ENCODE results near the gene TRAPPC3.

Gene TRAPPC3

DNA sequence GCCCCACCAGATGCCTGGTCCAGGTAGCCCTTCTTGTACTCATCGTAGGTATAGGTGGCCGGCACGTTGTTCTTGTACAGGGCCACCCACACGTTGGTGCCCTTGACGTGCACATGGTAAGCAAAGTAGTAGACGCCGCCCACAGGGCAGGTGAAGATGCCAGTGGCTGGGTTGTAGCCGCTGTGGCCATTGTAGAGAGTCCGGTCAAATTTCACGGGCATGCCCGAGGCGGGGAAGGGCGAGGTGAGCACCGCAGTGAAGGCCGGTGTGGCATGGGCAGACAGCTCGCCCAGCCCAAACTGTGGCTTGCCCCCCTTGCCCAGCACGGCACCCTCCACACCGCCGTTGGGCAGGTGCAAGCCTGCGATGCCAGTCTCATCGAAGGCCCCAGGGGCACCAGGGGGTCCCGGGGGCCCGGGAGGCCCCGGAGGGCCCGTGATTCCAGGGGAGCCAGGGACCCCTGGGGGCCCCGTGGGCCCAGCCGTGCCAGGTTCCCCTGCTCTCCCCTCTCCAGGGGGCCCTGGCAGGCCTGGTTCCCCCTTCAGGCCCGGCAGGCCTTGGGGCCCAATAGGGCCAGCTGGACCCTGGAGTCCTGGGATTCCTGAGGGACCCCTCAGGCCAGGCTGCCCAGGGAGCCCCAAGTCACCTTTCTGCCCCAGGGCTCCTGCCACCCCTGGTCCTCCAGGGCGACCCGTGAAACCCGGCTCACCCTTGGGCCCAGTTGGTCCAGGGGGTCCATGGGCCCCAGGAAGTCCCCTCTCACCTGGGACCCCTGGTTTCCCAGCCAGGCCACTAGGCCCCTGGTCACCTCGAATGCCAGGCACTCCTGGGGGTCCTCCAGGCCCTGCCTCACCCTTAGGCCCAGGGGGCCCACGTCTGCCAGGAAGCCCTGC lies 51.3 kb downstream of the TRAPPC3 start:
- H3K36me3 ChIP-seq (ENCODE audit: insufficient read depth, low read length), result peaks cover 8% of the 10 kb centered on the region; the same call in 1 of the 2 replicates
- H3F3A ChIP-seq (ENCODE audit: low read depth), result no peaks in the 10 kb centered on the region
- H3K79me2 ChIP-seq (ENCODE audit: insufficient read depth, low read length), result no peaks in the 10 kb centered on the region
- H3K9me2 ChIP-seq (replicated peaks; ENCODE audit: low read depth, low read length), result no peaks in the 10 kb centered on the region
- no peaks in the 10 kb centered on the region for H4K20me1 ChIP-seq (ENCODE audit: insufficient read depth, low read length, poor library complexity, severe bottlenecking)
- no peaks in the 10 kb centered on the region for H3K4me1 ChIP-seq (ENCODE audit: insufficient read depth, low read length, poor library complexity, severe bottlenecking)
- no peaks in the 10 kb centered on the region for H3K27me3 ChIP-seq (ENCODE audit: insufficient read depth, low read length, poor library complexity, severe bottlenecking)
- H3K4me2 ChIP-seq (ENCODE audit: low read depth, low read length, poor library complexity, severe bottlenecking), result no peak overlapping the region
- no peak overlapping the region for H2AFZ ChIP-seq (ENCODE audit: low read length)
- TF ChIP-seq EZH2phosphoT487 (IDR thresholded peaks at IDR 0.05; ENCODE audit: borderline replicate concordance), result no peak
- no peak overlapping the region for H3K4me3 ChIP-seq (ENCODE audit: low read length, poor library complexity, severe bottlenecking)
- H3K9me3 ChIP-seq (ENCODE audit: insufficient read depth, low read depth, low read length), result no peaks in the 10 kb centered on the region
- no peak overlapping the region for H3K9ac ChIP-seq (ENCODE audit: low read depth, low read length, poor library complexity, severe bottlenecking)

DNA sequence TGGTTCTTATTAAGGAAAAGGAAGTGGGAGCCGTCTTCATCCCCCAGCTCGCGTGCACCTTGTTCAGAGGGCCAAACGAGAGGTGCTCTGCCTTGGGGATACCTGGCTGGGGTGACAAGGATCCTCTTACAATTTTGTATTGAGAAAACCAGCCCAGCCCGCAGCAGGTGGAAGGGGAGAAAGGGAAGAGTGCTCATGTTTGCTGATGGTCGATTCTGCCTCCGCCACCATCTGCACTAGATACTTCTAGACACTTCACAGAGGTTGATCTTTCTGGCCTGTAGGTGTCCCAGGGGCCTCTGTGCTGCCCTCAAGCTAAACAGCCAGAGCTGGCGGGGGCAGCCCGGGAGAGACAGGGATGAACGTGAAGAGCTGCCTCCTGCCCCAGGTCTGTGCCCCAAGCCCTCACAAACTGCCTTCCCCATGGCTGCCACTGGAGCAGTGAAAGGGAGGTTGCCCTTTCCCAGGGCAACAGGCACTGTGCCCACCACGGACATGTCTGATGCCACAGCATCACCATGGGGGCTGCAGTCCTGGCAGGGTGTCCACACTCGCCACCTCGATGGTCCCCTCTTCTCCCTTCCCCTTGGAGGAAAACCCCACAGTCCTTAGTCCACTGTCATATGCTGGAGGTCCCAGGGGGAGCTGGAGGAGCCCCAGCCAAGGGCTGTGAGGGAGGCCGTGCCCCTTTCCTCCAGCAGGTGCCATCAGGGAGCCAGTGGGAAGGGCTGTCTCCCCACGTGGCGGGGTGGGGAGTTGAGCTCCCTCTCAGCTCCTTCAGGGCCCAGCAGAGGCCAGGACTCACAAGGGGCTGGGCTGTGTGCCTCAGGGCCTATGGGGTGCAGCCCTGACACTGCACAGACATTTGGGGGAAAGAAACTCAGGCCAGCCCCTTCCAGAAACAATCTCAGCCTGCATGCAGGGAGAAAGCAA lies 52.5 kb downstream of the TRAPPC3 start:
- H3K4me1 ChIP-seq (ENCODE audit: insufficient read depth, low read length, poor library complexity, severe bottlenecking), result no peaks in the 10 kb centered on the region
- H3K4me2 ChIP-seq (ENCODE audit: low read depth, low read length, poor library complexity, severe bottlenecking), result no peak overlapping the region
- peaks cover 11% of the 10 kb centered on the region; the same call in 1 of the 2 replicates for H3K79me2 ChIP-seq (ENCODE audit: insufficient read depth, low read length)
- H4K20me1 ChIP-seq (ENCODE audit: insufficient read depth, low read length, poor library complexity, severe bottlenecking), result no peaks in the 10 kb centered on the region
- no peaks in the 10 kb centered on the region for H3F3A ChIP-seq (ENCODE audit: low read depth)
- H2AFZ ChIP-seq (ENCODE audit: low read length), result no peak overlapping the region
- H3K9me2 ChIP-seq (replicated peaks; ENCODE audit: low read depth, low read length), result no peaks in the 10 kb centered on the region
- H3K9me3 ChIP-seq (ENCODE audit: insufficient read depth, low read depth, low read length), result no peaks in the 10 kb centered on the region
- no peak for TF ChIP-seq EZH2phosphoT487 (IDR thresholded peaks at IDR 0.05; ENCODE audit: borderline replicate concordance)
- TF ChIP-seq CTCF (conservative IDR thresholded peaks at IDR 0.05; ENCODE audit: low read length), result peak; percentile 37; the same call in 1 of the 2 replicates
- H3K9ac ChIP-seq (ENCODE audit: low read depth, low read length, poor library complexity, severe bottlenecking), result no peak overlapping the region
- H3K36me3 ChIP-seq (ENCODE audit: insufficient read depth, low read length), result peaks cover 16% of the 10 kb centered on the region; the same call in 1 of the 2 replicates
- H3K27me3 ChIP-seq (ENCODE audit: insufficient read depth, low read length, poor library complexity, severe bottlenecking), result no peaks in the 10 kb centered on the region
- H3K4me3 ChIP-seq (ENCODE audit: low read length, poor library complexity, severe bottlenecking), result no peak overlapping the region

GRCh38 chr1:36095760-36096405 lies 53.4 kb downstream of the TRAPPC3 start:
- no peaks in the 10 kb centered on the region for H4K20me1 ChIP-seq (ENCODE audit: insufficient read depth, low read length, poor library complexity, severe bottlenecking)
- H2AFZ ChIP-seq (ENCODE audit: low read length), result no peak overlapping the region
- H3K36me3 ChIP-seq (ENCODE audit: insufficient read depth, low read length), result peaks cover 16% of the 10 kb centered on the region; the same call in 1 of the 2 replicates
- peaks cover 20% of the 10 kb centered on the region for H3K79me2 ChIP-seq (ENCODE audit: insufficient read depth, low read length)
- no peak overlapping the region for H3K9ac ChIP-seq (ENCODE audit: low read depth, low read length, poor library complexity, severe bottlenecking)
- no peak for TF ChIP-seq CTCF (conservative IDR thresholded peaks at IDR 0.05; ENCODE audit: low read length)
- no peak for TF ChIP-seq EZH2phosphoT487 (IDR thresholded peaks at IDR 0.05; ENCODE audit: borderline replicate concordance)
- no peaks in the 10 kb centered on the region for H3K9me3 ChIP-seq (ENCODE audit: insufficient read depth, low read depth, low read length)
- no peaks in the 10 kb centered on the region for H3K27me3 ChIP-seq (ENCODE audit: insufficient read depth, low read length, poor library complexity, severe bottlenecking)
- H3K4me2 ChIP-seq (ENCODE audit: low read depth, low read length, poor library complexity, severe bottlenecking), result no peak overlapping the region
- H3F3A ChIP-seq (ENCODE audit: low read depth), result no peaks in the 10 kb centered on the region
- H3K9me2 ChIP-seq (replicated peaks; ENCODE audit: low read depth, low read length), result no peaks in the 10 kb centered on the region
- H3K4me3 ChIP-seq (ENCODE audit: low read length, poor library complexity, severe bottlenecking), result no peak overlapping the region
- H3K4me1 ChIP-seq (ENCODE audit: insufficient read depth, low read length, poor library complexity, severe bottlenecking), result no peaks in the 10 kb centered on the region

All from Loucy (cell line).